K562 (cell line): ENCODE measurements around the gene ALOX5. TPM values are rescaled to one million over a fixed set of nuclear protein-coding genes. Genes with fewer than 3 reads are reported as not detected.

Experiments used
- RREB1 ChIP-seq: fragments of 250-450 bp; sonication (Bioruptor Pico); IDR thresholded peaks from 2 replicates; pipeline ENCODE4 v1.4.0; 2020
- polyA plus RNA-seq, 8 experiments: library from polyadenylated mRNA; depleted of rRNA in 4 of 8; stranded (reverse) in 5 of 8; unstranded in 3 of 8; fragments of >200 nt; fragmentation: Nextera tagmentation in 2 of 8; fragmentation: Illumina TruSeq in 1 of 8; extraction: Ambion mirVana in 2 of 8; extraction: Trizol in 1 of 8; gene quantifications; 2 replicates each; pipeline versions ENCODE4 v1.2.1 to v1.2.3, GENCODE V29; 2011 to 2014; ENCODE audit warnings: inconsistent platforms in 1 of 8, missing spikeins in 1 of 8
- total RNA-seq, 7 experiments: library from RNA; depleted of rRNA in 6 of 7; stranded (reverse); fragments of >200 nt in 6 of 7; fragmentation: Illumina TruSeq in 2 of 7; extraction: Trizol in 2 of 7; gene quantifications; 2 replicates each; pipeline versions ENCODE4 v1.2.1 to v1.2.3, GENCODE V29; 2011 to 2021; ENCODE audit warnings: low replicate concordance in 1 of 7
- TF ChIP-seq, protein P1 (sequence below): fragments of 250-450 bp; sonication (Bioruptor Pico); IDR thresholded peaks from 2 replicates; pipeline ENCODE4 v1.5.0; 2020; ENCODE audit warnings: mild to moderate bottlenecking, borderline replicate concordance

Gene ALOX5
- total and polyA plus RNA-seq, 9 of the 15 experiments (the other 6 are each of a cell fraction or from before 2014, with no cell fraction given), result 0.10 to 2.4 (median 1.4) TPM

GRCh38 chr10:45371560-45371959 lies 2.5 kb upstream of the ALOX5 start (continued):
- TF ChIP-seq, protein P1, sequence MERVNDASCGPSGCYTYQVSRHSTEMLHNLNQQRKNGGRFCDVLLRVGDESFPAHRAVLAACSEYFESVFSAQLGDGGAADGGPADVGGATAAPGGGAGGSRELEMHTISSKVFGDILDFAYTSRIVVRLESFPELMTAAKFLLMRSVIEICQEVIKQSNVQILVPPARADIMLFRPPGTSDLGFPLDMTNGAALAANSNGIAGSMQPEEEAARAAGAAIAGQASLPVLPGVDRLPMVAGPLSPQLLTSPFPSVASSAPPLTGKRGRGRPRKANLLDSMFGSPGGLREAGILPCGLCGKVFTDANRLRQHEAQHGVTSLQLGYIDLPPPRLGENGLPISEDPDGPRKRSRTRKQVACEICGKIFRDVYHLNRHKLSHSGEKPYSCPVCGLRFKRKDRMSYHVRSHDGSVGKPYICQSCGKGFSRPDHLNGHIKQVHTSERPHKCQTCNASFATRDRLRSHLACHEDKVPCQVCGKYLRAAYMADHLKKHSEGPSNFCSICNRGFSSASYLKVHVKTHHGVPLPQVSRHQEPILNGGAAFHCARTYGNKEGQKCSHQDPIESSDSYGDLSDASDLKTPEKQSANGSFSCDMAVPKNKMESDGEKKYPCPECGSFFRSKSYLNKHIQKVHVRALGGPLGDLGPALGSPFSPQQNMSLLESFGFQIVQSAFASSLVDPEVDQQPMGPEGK, result no peak
- no peak for TF ChIP-seq RREB1 (CRISPR knock-in tag)
